ENCODE measurements around the gene ZNF526.

DNA sequence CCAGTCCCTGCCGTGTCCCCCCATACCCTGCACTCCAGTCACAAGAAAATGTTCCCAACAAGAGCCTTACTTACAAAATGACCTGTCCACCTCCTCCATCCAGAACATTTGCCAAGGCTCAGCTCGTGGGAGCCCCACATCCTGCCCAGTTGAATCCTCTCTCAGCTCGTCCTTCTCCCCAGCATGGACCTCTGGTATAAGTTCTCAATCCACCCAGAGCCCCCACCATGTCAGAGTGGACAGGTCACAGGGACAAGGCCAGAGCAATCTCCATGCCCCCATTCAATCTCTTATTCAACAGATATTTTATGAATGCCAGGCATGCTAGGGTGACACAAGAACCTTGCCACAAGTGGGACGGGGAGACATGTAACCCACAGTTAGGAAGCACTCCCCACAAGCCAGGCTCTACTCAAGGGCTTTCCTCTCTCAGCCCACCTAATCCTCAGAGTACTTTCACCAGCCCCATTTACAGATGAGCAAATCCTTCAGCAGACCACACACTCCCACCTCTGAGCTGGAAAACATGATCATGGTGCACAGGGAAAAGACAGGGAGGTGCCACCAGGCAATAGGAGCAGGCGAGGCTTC lies 17.7 kb upstream of the ZNF526 start:
- TF ChIP-seq POLR2A (IDR thresholded peaks at IDR 0.05) (no peak), POLR2AphosphoS5 (IDR thresholded peaks at IDR 0.05) (no peak)
- TF ChIP-seq, protein P1, sequence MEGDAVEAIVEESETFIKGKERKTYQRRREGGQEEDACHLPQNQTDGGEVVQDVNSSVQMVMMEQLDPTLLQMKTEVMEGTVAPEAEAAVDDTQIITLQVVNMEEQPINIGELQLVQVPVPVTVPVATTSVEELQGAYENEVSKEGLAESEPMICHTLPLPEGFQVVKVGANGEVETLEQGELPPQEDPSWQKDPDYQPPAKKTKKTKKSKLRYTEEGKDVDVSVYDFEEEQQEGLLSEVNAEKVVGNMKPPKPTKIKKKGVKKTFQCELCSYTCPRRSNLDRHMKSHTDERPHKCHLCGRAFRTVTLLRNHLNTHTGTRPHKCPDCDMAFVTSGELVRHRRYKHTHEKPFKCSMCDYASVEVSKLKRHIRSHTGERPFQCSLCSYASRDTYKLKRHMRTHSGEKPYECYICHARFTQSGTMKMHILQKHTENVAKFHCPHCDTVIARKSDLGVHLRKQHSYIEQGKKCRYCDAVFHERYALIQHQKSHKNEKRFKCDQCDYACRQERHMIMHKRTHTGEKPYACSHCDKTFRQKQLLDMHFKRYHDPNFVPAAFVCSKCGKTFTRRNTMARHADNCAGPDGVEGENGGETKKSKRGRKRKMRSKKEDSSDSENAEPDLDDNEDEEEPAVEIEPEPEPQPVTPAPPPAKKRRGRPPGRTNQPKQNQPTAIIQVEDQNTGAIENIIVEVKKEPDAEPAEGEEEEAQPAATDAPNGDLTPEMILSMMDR (IDR thresholded peaks at IDR 0.05 in 8 of 11, conservative IDR thresholded peaks at IDR 0.05 in 3 of 11): no peak
